HG03439 (cell line): ENCODE results near the gene PDCD4.
"Not testable (repeated sequence)": the region's sequence is repeated elsewhere in the genome, so short reads cannot be mapped to it uniquely, and the experiment has no call there.

Source experiments
- ATAC-seq: cut with Tn5 transposase; IDR thresholded peaks from one replicate; pipeline ENCODE4 v1.9.1; 2021; ENCODE audit warnings: mild to moderate bottlenecking, moderate library complexity; ENCODE audit not compliant: unreplicated experiment

Gene PDCD4

GRCh38 chr10:110880012-110880411, 8.3 kb downstream of the PDCD4 start:
- no peak for ATAC-seq

- no peak for ATAC-seq
Measured at GRCh38 chr10:110881247-110881646, 9.5 kb downstream of the PDCD4 start.

- no peak for ATAC-seq
Measured at GRCh38 chr10:110881905-110882304, 10.2 kb downstream of the PDCD4 start.

GRCh38 chr10:110883924-110884323, 12.2 kb downstream of the PDCD4 start:
- ATAC-seq: no peak

GRCh38 chr10:110885932-110886674, 14.4 kb downstream of the PDCD4 start:
- ATAC-seq: no peak

GRCh38 chr10:110887560-110887959, 15.8 kb downstream of the PDCD4 start:
- ATAC-seq: no peak

- no peak for ATAC-seq
Measured at GRCh38 chr10:110892602-110893288, 21.0 kb downstream of the PDCD4 start.

GRCh38 chr10:110893559-110894179, 21.9 kb downstream of the PDCD4 start:
- peak; percentile 75 for ATAC-seq

- no peak for ATAC-seq
Measured at GRCh38 chr10:110897184-110897583, 25.5 kb downstream of the PDCD4 start.

- ATAC-seq: no peak
Measured at GRCh38 chr10:110898391-110898790, 26.7 kb downstream of the PDCD4 start.

- ATAC-seq: no peak
Measured at GRCh38 chr10:110900983-110901382, 29.3 kb downstream of the PDCD4 start.

- no peak for ATAC-seq
Measured at GRCh38 chr10:110901954-110902819, 30.5 kb downstream of the PDCD4 start.

GRCh38 chr10:110903280-110904278, 31.9 kb downstream of the PDCD4 start:
- peak; percentile 47 for ATAC-seq

GRCh38 chr10:110910138-110910537, 38.4 kb downstream of the PDCD4 start:
- no peak for ATAC-seq

GRCh38 chr10:110912374-110912773, 40.6 kb downstream of the PDCD4 start:
- ATAC-seq: no peak

- no peak for ATAC-seq
Measured at GRCh38 chr10:110914431-110914830, 42.7 kb downstream of the PDCD4 start.

- ATAC-seq: no peak
Measured at GRCh38 chr10:110915035-110915434, 43.3 kb downstream of the PDCD4 start.

- ATAC-seq: not testable (repeated sequence)
Measured at GRCh38 chr10:110915600-110915999, 43.9 kb downstream of the PDCD4 start.

GRCh38 chr10:110916554-110917346, 45.0 kb downstream of the PDCD4 start:
- no peak for ATAC-seq
